HFF-Myc (cell line): ENCODE data around the gene SHPK.
A peak's percentile ranks its signal among the peaks of the same experiment; 100 is the strongest.

Experiments
- DNase-seq: peaks from one replicate; pipeline ENCODE4 v3.0.0-alpha.2; 2011; ENCODE audit warnings: low read depth; ENCODE audit errors: extremely low read depth
- H3K4me3 ChIP-seq: replicated peaks from 2 replicates; pipeline ENCODE4 v1.5.1; 2011; ENCODE audit warnings: low read depth, mild to moderate bottlenecking, control low read depth, low read length
- TF ChIP-seq, protein P1 (sequence below): IDR thresholded peaks from 2 replicates; pipeline ENCODE4 v1.5.1; 2012; ENCODE audit warnings: mild to moderate bottlenecking, low read depth, low read length, control low read depth; ENCODE audit errors: missing control alignments

SHPK gene, protein sequence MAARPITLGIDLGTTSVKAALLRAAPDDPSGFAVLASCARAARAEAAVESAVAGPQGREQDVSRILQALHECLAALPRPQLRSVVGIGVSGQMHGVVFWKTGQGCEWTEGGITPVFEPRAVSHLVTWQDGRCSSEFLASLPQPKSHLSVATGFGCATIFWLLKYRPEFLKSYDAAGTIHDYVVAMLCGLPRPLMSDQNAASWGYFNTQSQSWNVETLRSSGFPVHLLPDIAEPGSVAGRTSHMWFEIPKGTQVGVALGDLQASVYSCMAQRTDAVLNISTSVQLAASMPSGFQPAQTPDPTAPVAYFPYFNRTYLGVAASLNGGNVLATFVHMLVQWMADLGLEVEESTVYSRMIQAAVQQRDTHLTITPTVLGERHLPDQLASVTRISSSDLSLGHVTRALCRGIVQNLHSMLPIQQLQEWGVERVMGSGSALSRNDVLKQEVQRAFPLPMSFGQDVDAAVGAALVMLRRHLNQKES

DNA sequence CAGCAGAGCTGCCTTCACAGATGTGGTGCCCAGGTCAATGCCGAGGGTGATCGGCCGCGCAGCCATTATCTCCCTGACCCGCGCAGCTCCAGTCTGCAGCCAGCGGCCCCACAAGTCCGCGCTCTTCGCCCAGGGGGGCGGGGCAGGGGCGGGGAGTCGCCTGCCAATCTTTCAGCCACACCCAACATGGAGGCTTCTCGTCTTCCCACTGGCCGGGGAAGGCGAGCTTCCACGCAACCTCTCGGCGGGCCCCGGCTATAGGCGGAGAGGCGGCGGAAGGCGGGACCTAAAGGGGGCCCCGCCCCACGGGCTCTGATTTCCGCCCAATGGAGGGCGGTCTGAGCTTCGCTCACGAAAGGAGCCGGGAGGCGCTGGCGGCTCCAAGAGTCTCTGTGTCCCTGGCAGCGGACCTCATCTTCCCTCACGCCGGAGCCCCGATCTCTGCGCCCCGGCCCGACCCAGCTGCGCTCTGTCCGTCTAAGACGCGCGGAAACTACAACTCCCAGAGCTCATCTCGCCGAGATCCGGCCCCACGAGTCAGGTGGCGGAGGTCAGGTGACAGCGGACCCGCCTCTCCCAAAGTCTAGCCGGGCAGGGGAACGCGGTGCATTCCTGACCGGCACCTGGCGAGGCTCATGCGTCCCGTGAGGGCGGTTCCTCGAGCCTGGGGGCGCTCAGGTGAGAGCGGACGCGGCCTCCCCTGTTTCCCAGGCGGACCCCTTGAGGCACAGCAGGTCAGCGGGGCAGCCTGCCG lies at the start of gene SHPK, which contains the start of gene CTNS:
Gene SHPK (minus strand): TSS at position 97 of the 754 bp plus-strand sequence. CDS start 31 bp downstream, at position 66.
Gene CTNS (plus strand): TSS at position 607 of the 754 bp plus-strand sequence. CDS start 3,447 bp downstream, outside the sequence.
- DNase-seq = peak; percentile 79
- peak within 1 kb of the TSS; percentile 85 for H3K4me3 ChIP-seq
- TF ChIP-seq, protein P1, sequence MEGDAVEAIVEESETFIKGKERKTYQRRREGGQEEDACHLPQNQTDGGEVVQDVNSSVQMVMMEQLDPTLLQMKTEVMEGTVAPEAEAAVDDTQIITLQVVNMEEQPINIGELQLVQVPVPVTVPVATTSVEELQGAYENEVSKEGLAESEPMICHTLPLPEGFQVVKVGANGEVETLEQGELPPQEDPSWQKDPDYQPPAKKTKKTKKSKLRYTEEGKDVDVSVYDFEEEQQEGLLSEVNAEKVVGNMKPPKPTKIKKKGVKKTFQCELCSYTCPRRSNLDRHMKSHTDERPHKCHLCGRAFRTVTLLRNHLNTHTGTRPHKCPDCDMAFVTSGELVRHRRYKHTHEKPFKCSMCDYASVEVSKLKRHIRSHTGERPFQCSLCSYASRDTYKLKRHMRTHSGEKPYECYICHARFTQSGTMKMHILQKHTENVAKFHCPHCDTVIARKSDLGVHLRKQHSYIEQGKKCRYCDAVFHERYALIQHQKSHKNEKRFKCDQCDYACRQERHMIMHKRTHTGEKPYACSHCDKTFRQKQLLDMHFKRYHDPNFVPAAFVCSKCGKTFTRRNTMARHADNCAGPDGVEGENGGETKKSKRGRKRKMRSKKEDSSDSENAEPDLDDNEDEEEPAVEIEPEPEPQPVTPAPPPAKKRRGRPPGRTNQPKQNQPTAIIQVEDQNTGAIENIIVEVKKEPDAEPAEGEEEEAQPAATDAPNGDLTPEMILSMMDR = no peak

- DNase-seq = no peak
- TF ChIP-seq, protein P1 = no peak
- no peak overlapping the region for H3K4me3 ChIP-seq
Observed at GRCh38 chr17:3685174-3685573, 49.1 kb upstream of the SHPK start.

DNA sequence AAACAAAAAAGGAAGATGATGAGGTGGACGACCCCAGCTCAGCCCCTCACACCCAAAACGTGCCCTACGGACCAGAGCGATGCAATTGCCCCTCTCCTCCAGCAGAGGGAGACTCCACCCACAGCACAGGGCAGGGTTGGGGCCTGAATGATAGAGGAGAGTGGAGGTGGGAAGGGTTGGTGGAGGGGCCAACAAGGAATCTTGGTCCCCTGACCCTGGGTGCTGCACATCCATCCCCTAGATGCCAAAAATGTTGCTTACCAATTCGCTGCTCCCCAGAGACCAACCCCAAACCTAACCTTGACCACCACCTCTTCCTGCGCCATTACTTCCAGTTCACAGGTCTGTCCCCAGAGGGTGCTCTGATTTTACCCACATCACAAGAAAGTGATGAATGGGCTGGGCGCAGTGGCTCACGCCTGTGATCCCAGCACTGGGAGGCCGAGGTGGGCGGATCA lies 47.0 kb upstream of the SHPK start:
- TF ChIP-seq, protein P1 = peak; percentile 97
- DNase-seq = no peak
- H3K4me3 ChIP-seq = no peak overlapping the region

DNA sequence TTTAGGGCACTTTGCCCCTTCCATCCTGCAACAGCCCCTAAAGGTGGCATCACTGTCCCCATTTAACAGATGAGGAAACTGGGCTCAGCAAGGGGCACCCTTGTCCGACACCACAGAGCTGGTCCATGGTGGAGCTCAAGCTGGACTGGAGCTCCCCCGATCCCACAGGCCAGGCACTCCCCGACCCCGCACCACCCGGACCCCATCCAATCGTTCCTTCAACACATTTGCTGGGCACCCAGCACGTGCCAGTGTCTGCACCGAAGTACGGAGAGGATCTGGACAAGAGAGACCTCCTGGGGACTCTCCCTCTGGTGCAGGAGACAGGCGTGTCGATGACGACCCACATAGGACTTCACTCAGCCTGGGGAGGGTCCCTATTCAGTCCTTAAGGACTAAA lies 46.0 kb upstream of the SHPK start:
- DNase-seq = no peak
- H3K4me3 ChIP-seq = no peak overlapping the region
- TF ChIP-seq, protein P1 = no peak

DNA sequence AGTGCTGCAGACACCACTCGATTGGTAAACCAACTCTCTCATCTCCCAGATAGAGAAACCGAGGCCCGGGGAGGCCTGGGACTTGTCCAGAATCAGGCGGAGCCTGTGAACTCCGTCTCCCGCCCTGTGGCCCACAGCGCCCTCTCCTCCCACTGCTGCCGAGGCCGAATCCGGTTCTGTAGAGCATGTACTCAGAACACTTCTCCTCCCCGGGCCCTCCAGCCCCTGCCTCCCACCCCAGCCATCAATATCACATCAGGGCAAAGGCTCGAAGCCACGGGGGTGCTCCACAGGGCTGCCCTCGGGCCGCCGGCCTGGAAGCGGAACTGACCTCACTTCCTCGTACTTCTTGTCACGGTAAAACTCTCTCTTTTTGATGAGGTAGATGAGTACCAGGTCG lies 45.5 kb upstream of the SHPK start:
- no peak for DNase-seq
- TF ChIP-seq, protein P1 = no peak
- H3K4me3 ChIP-seq = no peak overlapping the region

GRCh38 chr17:3681057-3681456 lies 45.0 kb upstream of the SHPK start:
- TF ChIP-seq, protein P1 = no peak
- H3K4me3 ChIP-seq = no peak overlapping the region
- DNase-seq = no peak
